A673 (cell line): ENCODE results near the gene PARD3. TPM values are rescaled to one million over a fixed set of nuclear protein-coding genes. Genes with fewer than 3 reads are reported as not detected.

ENCODE experiments used
- BruUV-seq: library from RNA; stranded (reverse); fragments of 400-500 nt; replicated peaks from 2 replicates; lab custom pipeline; 2021; lab: Mats Ljungman, UMichigan
- CTCF ChIA-PET: fragments of 300-600 bp; sonication (Branson Sonifier 250); formaldehyde crosslinking; loops from one replicate; lab custom pipeline; 2022; ENCODE audit warnings: antibody characterized with exemption; lab: Charles Lee
- POLR2A ChIA-PET: fragments of 300-600 bp; sonication (Branson Sonifier 250); formaldehyde crosslinking; loops from one replicate; lab custom pipeline; 2022; ENCODE audit warnings: antibody characterized with exemption; ENCODE audit not compliant: low non-redundant PET; lab: Charles Lee
- DNase-seq: peaks from one replicate; pipeline ENCODE4 v3.0.0-alpha.2; 2015; ENCODE audit warnings: low spot score
- H3K27ac ChIP-seq: fragments of 200-600 bp; sonication (generic); 2 replicates; pipeline ENCODE4 v1.5.1; 2016; ENCODE audit warnings: mixed run types, low read depth, mild to moderate bottlenecking, mixed read lengths, antibody characterized with exemption, low read length; ENCODE audit not compliant: poor library complexity, severe bottlenecking
- H3K27me3 ChIP-seq: fragments of 200-600 bp; sonication (generic); replicated peaks from 2 replicates; pipeline ENCODE4 v1.6.1; 2017; ENCODE audit warnings: mixed run types, low read depth, mild to moderate bottlenecking, mixed read lengths, antibody characterized with exemption, low read length; ENCODE audit not compliant: insufficient read depth, poor library complexity
- H3K36me3 ChIP-seq: fragments of 200-600 bp; sonication (generic); 2 replicates; pipeline ENCODE4 v1.6.1; 2016; ENCODE audit warnings: mixed run types, mild to moderate bottlenecking, mixed read lengths, antibody characterized with exemption, low read length; ENCODE audit not compliant: insufficient read depth, poor library complexity, severe bottlenecking
- H3K4me1 ChIP-seq: fragments of 200-600 bp; sonication (generic); 2 replicates; pipeline ENCODE4 v1.6.1; 2017; ENCODE audit warnings: mixed run types, mild to moderate bottlenecking, mixed read lengths, antibody characterized with exemption, low read length; ENCODE audit not compliant: insufficient read depth, poor library complexity, severe bottlenecking
- H3K4me3 ChIP-seq: fragments of 200-600 bp; sonication (generic); 2 replicates; pipeline ENCODE4 v1.5.1; 2016; ENCODE audit warnings: low read depth, mixed run types, mild to moderate bottlenecking, mixed read lengths, low read length; ENCODE audit not compliant: poor library complexity, severe bottlenecking
- H3K9me3 ChIP-seq: fragments of 200-600 bp; sonication (generic); 2 replicates; pipeline ENCODE4 v1.6.1; 2016; ENCODE audit warnings: mixed run types, low read depth, mild to moderate bottlenecking, mixed read lengths, antibody characterized with exemption, low read length; ENCODE audit not compliant: poor library complexity, severe bottlenecking
- EZH2 ChIP-seq: fragments of 200-600 bp; sonication (generic); IDR thresholded peaks from 2 replicates; pipeline ENCODE4 v1.6.1; 2017; ENCODE audit warnings: borderline replicate concordance, low read depth, mild to moderate bottlenecking, mixed read lengths, antibody characterized with exemption, low read length; ENCODE audit not compliant: poor library complexity, severe bottlenecking
- intact Hi-C: fragments of 100-400 bp; cut with micrococcal nuclease; formaldehyde crosslinking; loops from one replicate; pipeline ENCODE4 v1.10.0; 2022; ENCODE audit not compliant: unreplicated experiment
- total RNA-seq: library from RNA; stranded (reverse); gene quantifications from 2 replicates; pipeline ENCODE4 v1.2.3, GENCODE V29; 2021
- TF ChIP-seq, protein P1 (sequence below): fragments of 300-800, 200-600 bp; sonication (generic); conservative IDR thresholded peaks from 2 replicates; pipeline ENCODE4 v1.5.1; 2017; ENCODE audit warnings: low read depth, mild to moderate bottlenecking, antibody characterized with exemption, low read length, moderate library complexity, mixed read lengths

Gene PARD3
- total RNA-seq, 1 experiment from 2014 or later = 28.0 TPM

DNA sequence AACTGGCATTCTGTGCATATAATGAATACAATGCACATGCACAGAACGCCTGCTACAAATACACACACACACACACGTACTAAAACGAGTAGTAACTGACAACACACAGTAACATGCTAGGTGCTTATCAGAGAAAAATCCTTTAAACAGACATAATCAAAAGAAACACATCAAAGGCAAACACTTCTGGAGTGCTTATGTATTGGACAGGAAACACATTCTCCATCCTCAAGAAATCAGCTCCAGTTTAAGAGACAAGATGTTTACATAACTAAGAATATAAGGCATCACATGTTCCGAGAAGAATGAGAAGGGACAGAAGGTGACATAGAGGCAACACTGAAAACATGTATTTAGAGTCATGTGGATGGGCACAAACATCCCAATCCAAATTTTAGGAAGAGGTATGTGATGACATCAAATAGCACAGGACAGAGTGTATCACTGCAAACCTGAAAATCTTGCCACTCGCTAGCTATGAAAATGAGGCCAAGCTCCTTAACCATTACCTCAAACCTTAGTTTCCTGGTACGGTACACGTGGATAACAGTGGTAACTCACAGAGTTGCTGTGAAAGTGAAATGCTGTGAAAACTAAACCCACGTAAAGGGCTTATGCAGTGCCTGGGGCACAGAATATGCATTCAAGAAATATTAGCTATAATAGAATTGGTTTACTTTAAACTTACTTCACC lies 619.6 kb downstream of the PARD3 start:
- no peak overlapping the region for H3K27ac ChIP-seq
- DNase-seq = no peak
- H3K27me3 ChIP-seq = no peaks in the 10 kb centered on the region
- TF ChIP-seq, protein P1, sequence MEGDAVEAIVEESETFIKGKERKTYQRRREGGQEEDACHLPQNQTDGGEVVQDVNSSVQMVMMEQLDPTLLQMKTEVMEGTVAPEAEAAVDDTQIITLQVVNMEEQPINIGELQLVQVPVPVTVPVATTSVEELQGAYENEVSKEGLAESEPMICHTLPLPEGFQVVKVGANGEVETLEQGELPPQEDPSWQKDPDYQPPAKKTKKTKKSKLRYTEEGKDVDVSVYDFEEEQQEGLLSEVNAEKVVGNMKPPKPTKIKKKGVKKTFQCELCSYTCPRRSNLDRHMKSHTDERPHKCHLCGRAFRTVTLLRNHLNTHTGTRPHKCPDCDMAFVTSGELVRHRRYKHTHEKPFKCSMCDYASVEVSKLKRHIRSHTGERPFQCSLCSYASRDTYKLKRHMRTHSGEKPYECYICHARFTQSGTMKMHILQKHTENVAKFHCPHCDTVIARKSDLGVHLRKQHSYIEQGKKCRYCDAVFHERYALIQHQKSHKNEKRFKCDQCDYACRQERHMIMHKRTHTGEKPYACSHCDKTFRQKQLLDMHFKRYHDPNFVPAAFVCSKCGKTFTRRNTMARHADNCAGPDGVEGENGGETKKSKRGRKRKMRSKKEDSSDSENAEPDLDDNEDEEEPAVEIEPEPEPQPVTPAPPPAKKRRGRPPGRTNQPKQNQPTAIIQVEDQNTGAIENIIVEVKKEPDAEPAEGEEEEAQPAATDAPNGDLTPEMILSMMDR = no peak
- no peak for TF ChIP-seq EZH2
- H3K9me3 ChIP-seq = no peaks in the 10 kb centered on the region
- intact Hi-C loops = no loop called here
- peaks cover 40% of the 10 kb centered on the region for H3K4me1 ChIP-seq
- ChIA-PET CTCF (no interaction called here), POLR2A (interaction anchor here (0.7 kb wide), 1 partner anchor 801 kb away, joined by 3 read pairs; no protein-coding TSS in a partner anchor)
- no peaks in the 10 kb centered on the region for H3K36me3 ChIP-seq
- H3K4me3 ChIP-seq = no peak overlapping the region
- no TSS peak for BruUV-seq

DNA sequence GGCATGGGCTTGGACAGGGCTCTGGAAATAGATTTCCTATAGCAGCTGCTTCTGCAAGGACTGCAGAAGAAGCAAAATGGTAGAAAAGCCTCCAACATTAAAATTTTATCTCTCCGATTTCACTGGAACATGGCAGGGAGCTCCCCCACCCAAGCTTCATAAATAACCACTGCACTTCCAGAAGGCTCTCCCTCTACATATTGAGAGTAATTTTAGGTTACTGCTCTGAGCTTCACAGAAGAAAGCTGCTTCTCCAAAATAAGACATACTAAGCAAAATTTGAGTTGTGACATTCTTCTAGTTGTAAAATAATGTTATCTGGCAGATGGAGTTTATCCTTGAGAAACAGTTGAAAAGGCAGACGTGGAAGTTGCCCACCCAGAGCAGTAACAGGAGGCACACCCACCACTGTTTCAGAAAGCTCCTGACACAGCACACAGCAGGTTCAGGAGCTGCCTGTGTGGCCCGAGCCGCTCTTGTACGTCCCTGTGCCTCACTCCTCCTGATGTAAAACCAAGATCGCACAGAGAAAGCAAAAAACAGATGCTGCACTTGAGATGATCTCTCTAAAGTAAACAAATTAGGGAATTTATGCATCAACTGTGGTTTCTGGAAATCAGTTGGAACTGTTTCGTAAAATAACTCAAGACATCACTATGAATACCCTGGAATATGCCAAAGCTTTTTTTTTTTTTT lies 621.0 kb downstream of the PARD3 start:
- BruUV-seq = no TSS peak
- CTCF ChIA-PET = no interaction called here
- intact Hi-C loops = no loop called here
- Histone ChIP-seq H3K27ac (no peak overlapping the region), H3K36me3 (no peaks in the 10 kb centered on the region), H3K4me3 (no peak overlapping the region), H3K27me3 (no peaks in the 10 kb centered on the region), H3K9me3 (no peaks in the 10 kb centered on the region), H3K4me1 (peaks cover 45% of the 10 kb centered on the region)
- DNase-seq = no peak
- POLR2A ChIA-PET = interaction anchor here (0.6 kb wide), 1 partner anchor 42 kb away, joined by 3 read pairs; no protein-coding TSS in a partner anchor
- TF ChIP-seq, protein P1 = no peak
- TF ChIP-seq EZH2 = no peak

DNA sequence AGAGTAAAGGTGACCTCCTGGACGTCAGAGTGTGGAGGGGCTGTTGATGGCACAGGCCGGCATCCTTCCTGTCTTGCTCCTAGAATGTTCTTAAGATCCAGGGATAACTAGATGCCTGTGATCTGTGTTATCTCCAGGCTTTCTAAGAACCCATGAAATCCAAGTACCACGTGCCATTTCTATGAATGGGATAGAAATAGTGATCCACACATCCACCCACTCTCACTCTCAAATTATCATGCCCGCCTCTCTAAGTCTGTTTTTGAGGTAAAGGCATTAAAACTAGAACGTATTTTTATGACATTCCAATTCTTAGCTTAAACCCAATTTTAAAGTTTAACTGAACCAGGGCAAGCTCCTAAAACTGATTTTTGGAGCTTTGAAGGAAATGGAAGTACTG lies 622.5 kb downstream of the PARD3 start:
- intact Hi-C loops = no loop called here
- ChIA-PET POLR2A (no interaction called here), CTCF (no interaction called here)

More for the DNA sequence above, 622.5 kb downstream of the PARD3 start:
- no peaks in the 10 kb centered on the region for H3K36me3 ChIP-seq
- no peak overlapping the region for H3K27ac ChIP-seq
- TF ChIP-seq, protein P1 = no peak
- no peak for TF ChIP-seq EZH2
- H3K4me3 ChIP-seq = no peak overlapping the region
- DNase-seq = no peak
- H3K27me3 ChIP-seq = no peaks in the 10 kb centered on the region
- no TSS peak for BruUV-seq
- H3K9me3 ChIP-seq = no peaks in the 10 kb centered on the region
- peaks cover 45% of the 10 kb centered on the region for H3K4me1 ChIP-seq
